Adipocyte (in vitro differentiated cells): Measurements from ENCODE around the gene MTFP1.
"Not testable (repeated sequence)": the region's sequence is repeated elsewhere in the genome, so short reads cannot be mapped to it uniquely, and the experiment has no call there.

Experiments
- DNase-seq: peaks from one replicate; pipeline ENCODE4 v3.0.0-alpha.2; 2015; ENCODE audit warnings: low read depth
- H3K27me3 ChIP-seq: replicated peaks from 2 replicates; pipeline ENCODE4 v1.7.0; 2013; ENCODE audit warnings: mild to moderate bottlenecking, low read length, moderate library complexity; ENCODE audit not compliant: control insufficient read depth, insufficient read depth
- H3K36me3 ChIP-seq: 2 replicates; pipeline ENCODE4 v1.7.0; 2013; ENCODE audit warnings: low read length, mild to moderate bottlenecking, moderate library complexity; ENCODE audit not compliant: control insufficient read depth, insufficient read depth, severe bottlenecking
- H3K4me1 ChIP-seq: 2 replicates; pipeline ENCODE4 v1.7.0; 2013; ENCODE audit warnings: mild to moderate bottlenecking, low read length, moderate library complexity; ENCODE audit not compliant: control insufficient read depth, insufficient read depth
- H3K4me3 ChIP-seq: 2 replicates; pipeline ENCODE4 v1.7.0; 2013; ENCODE audit warnings: mild to moderate bottlenecking, low read length, moderate library complexity
- H3K9ac ChIP-seq: 2 replicates; pipeline ENCODE4 v1.7.0; 2013; ENCODE audit warnings: mild to moderate bottlenecking, low read length, moderate library complexity
- H3K9me3 ChIP-seq: 2 replicates; pipeline ENCODE4 v1.7.0; 2013; ENCODE audit warnings: mild to moderate bottlenecking, low read length, moderate library complexity; ENCODE audit not compliant: control insufficient read depth

The MTFP1 gene

DNA sequence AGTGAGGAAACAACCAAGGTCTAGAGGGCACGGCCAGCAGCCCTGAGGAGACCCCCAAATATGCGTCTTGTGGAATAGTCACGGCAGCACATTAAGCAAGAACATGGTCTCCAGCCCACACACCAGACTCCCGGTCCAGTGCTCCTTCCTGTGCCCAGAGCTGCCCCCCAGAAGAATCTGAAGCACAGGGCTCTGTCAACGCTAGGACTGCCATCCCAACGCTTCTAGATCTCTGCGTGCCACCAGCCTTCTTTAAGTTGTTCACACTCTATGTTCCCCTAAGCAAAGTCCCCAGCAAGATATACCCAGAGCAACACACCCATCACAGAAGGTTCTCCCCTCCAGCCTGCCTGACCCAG lies 32.3 kb upstream of the MTFP1 start:
- no peak overlapping the region for H3K9ac ChIP-seq
- H3K36me3 ChIP-seq, result no peaks in the 10 kb centered on the region
- DNase-seq, result no peak
- no peaks in the 10 kb centered on the region for H3K27me3 ChIP-seq
- peaks cover 11% of the 10 kb centered on the region for H3K4me1 ChIP-seq
- peaks cover 5% of the 10 kb centered on the region for H3K9me3 ChIP-seq
- H3K4me3 ChIP-seq, result no peak overlapping the region

DNA sequence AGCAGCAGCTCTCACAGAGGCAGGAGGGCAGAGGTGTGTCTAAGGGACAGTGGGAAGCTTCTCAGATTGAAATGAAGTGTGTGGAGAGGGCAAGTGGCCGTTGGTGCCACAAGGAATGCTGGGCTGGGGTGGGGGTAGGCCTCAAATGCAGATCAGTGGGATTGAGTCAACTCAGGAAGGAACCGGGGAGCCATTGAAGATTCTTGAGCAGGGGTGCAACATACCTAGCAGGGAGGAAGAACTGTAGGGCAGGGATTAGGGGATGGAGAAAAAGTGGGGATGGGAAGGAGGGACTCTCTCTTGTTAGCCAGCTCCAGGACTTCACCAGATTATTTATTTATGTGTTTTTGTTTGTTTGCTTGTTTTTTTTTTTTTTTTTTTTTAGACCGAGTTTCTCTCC lies 31.7 kb upstream of the MTFP1 start:
- H3K9ac ChIP-seq, result no peak overlapping the region
- H3K27me3 ChIP-seq, result no peaks in the 10 kb centered on the region
- H3K36me3 ChIP-seq, result no peaks in the 10 kb centered on the region
- H3K4me1 ChIP-seq, result peaks cover 17% of the 10 kb centered on the region
- no peak for DNase-seq
- H3K9me3 ChIP-seq, result peaks cover 5% of the 10 kb centered on the region
- no peak overlapping the region for H3K4me3 ChIP-seq

DNA sequence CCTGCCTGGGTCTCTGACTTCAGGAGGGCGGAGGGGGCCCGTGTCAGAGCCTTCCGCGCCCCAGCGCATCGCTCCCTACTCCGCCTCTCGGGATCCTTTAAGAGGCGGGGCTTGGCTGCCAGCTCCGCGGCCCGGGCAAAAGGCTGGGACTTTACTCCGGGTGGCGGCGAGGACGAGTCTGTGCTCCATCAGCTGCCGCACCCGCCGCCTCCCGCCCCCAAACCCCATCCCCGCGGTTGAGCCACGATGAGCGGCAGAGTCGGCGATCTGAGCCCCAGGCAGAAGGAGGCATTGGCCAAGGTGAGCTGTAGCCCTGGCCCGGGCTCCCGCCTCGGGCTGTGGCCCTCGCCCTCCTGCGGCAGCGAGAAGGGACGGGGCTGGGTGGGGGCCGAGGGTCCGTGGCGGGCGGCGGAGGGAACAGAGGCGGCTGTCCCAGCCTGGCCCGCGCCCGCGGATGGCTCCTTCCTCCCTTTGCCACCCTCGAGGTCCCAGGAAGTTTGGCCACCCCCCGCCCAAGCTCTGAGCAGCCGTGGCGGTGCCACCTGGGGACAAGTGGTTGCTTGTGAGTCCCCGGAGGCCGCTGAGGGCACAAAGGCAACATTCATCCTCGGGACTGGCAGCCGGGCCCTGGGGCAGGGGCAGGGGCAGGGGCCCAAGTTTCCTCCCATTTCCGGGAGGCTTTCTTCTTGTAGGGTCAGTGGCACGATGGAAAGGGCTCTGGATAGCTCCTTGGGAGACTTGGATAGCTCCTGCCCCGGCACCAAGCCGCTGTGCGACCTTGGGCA lies 28.5 kb upstream of the MTFP1 start, which contains the start of gene SEC14L2:
Gene SEC14L2, plus strand, starts transcription at position 148 of the 785 bp plus-strand sequence. Its CDS starts 99 bp downstream, at position 247.
- H3K36me3 ChIP-seq, result no peaks in the 10 kb centered on the region
- peak within 1 kb of the TSS; percentile 75 for H3K9ac ChIP-seq
- peak; percentile 84 for DNase-seq
- no peaks in the 10 kb centered on the region for H3K9me3 ChIP-seq
- H3K4me3 ChIP-seq, result peak within 1 kb of the TSS; percentile 84
- peaks cover 35% of the 10 kb centered on the region for H3K4me1 ChIP-seq
- no peaks in the 10 kb centered on the region for H3K27me3 ChIP-seq

DNA sequence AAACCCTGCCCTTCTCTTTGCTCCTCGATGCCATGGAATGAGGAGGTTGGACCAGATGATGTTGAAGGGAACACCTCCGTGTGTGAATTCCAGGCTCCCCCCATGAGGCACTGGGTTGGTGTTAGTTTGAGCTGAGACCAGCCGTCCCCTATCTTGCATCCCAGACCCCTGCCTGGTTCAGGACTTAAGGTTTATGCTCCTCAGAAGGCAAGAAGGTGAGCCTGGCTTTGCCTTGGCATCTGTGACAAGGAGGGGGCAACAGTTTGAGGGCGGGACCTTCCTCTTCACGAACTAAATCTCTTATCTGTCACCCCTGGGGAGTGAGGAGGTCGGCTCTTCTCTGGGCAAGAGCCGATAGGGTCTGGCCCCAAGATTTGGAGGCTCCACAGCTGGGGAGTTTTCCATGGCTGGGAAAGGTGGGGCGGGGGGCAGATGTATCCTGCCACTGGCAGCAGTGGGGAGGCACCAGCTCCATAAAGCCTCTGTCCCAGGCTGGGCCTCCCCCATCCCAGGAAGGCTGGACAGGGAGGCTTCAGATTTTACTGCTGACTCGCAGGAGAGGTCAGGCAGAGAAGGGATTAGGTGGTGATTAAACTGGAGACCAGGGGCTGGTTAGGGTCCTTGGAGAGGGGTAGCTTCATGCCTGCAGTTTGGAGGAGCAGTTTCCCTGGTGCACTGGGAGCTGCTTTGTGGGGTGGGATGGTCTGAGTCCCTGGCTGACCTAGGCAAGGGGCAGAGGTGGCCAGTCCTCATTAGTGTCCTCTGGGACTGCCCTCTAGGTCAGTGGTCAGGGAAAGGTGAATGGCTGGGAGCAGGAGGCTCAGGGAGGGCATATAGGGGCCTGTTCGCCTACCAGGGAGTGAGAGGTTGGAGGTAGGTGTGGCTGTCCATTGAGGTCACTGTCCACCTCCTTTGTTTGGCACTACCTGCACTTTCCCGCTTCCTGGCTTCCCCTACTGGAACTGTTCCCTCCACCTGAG lies 27.6 kb upstream of the MTFP1 start:
- Histone ChIP-seq H3K9ac (peak overlapping the region; percentile 75), H3K27me3 (no peaks in the 10 kb centered on the region), H3K9me3 (no peaks in the 10 kb centered on the region), H3K4me1 (peaks cover 39% of the 10 kb centered on the region), H3K36me3 (no peaks in the 10 kb centered on the region), H3K4me3 (peak overlapping the region; percentile 84)
- DNase-seq, result no peak

DNA sequence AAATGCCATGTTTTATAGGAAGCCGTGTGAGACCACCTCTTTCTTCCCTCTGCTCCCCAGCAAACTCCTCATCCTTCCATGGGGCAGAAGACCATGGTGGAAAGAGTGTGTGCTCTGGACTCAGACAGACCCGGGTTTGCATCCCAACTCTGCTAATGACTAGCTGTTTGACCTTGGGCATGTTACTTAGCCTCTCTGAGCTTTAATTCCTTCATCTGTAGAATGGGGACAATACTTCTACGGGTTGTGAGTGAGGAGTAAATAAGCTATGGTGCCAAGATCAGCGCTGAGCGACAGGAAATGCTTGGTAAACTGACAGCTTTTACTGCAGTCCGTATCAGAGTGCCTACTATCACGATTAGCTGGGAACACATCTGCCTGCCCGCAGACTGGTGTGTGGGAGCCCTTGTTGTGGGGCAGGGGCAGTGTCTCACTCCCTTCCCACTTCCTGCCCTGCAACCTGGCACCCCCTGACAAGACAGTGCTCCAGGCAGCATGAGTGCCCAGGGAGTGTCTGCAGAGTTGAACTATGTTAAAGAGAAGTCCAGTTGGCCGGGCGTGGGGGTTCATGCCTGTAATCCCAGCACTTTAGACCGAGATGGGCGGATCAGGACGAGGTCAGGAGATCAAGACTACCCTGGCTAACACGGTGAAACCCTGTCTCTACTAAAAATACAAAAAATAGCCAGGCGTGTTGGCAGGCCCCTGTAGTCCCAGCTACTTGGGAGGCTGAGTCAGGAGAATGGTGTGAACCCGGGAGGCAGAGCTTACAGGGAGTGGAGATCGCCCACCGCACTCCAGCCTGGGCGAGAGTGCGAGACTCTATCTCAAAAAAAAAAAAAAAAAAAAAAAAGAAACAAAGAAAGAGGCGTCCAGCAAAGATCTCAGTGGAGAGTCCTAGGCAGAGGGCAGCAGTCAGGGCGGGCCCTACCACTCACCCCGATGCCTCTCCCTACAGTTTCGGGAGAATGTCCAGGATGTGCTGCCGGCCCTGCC lies 26.6 kb upstream of the MTFP1 start:
- Histone ChIP-seq H3K4me1 (peaks cover 39% of the 10 kb centered on the region), H3K4me3 (peak overlapping the region; percentile 84), H3K9ac (peak overlapping the region; percentile 75), H3K27me3 (no peaks in the 10 kb centered on the region), H3K36me3 (no peaks in the 10 kb centered on the region), H3K9me3 (no peaks in the 10 kb centered on the region)
- DNase-seq, result no peak

DNA sequence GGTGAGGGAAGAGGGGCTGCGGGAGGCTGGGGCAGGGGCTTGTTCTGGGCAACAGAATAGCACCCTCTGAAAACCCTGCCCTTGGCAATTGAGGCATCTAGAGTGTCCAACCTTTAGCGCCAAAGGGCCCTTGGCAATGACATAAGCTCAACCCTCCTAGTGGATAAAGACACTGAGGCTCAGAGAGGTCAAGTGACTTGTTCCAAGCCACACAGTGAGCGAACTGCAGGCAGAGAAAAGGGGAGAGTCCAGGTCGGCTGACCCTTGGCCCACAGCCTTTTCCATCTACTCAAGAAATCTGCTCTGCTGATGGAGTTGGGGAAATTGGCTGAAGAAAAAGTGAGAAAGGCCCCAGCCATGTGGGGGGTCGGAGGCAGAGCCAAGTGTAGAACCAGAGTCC lies 25.9 kb upstream of the MTFP1 start:
- DNase-seq, result no peak
- Histone ChIP-seq H3K4me3 (no peak overlapping the region), H3K9ac (peak overlapping the region; percentile 7), H3K27me3 (no peaks in the 10 kb centered on the region), H3K4me1 (peaks cover 39% of the 10 kb centered on the region), H3K36me3 (no peaks in the 10 kb centered on the region), H3K9me3 (no peaks in the 10 kb centered on the region)

DNA sequence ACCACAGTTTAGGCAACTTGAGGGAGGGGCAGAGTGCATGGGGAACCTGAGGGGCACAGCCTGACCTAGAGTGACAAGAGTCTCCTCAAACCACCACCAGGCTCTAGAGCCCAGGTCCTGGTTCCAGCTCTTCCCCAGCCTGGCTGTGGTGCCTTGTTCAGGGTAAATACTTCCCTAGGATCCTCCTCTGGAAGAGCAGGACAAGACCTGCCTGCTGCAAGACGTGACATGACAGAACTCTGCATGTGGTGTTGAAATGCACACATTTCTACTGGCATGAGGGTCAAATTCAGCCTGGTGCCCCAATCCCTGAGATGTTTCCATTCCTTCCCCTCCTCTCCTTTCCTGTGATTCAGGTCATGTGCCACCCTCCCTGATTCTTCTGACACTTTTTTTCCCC lies 25.4 kb upstream of the MTFP1 start:
- H3K9ac ChIP-seq, result peak overlapping the region; percentile 7
- no peaks in the 10 kb centered on the region for H3K27me3 ChIP-seq
- no peaks in the 10 kb centered on the region for H3K9me3 ChIP-seq
- peaks cover 39% of the 10 kb centered on the region for H3K4me1 ChIP-seq
- H3K36me3 ChIP-seq, result no peaks in the 10 kb centered on the region
- no peak for DNase-seq
- H3K4me3 ChIP-seq, result no peak overlapping the region

DNA sequence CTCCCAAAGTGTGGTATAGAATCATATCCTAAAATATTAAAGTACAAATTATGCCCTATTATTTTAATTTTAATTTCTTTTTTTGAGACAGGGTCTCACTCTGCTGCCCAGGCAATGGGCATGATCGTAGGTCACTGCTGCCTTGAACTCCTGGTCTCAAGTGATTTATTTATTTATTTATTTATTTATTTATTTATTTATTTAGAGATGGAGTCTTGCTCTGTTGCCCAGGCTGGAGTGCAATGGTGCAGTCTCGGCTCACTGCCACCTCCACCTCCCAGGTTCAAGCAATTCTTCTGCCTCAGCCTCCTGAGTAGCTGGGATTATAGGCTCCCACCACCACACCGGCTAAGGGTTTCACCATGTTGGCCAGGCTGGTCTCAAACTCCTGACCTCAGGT lies 24.5 kb upstream of the MTFP1 start:
- not testable (repeated sequence) for H3K27me3 ChIP-seq, H3K36me3 ChIP-seq, DNase-seq, H3K9me3 ChIP-seq, H3K4me3 ChIP-seq, H3K9ac ChIP-seq
- H3K4me1 ChIP-seq, result peaks cover 41% of the 10 kb centered on the region

DNA sequence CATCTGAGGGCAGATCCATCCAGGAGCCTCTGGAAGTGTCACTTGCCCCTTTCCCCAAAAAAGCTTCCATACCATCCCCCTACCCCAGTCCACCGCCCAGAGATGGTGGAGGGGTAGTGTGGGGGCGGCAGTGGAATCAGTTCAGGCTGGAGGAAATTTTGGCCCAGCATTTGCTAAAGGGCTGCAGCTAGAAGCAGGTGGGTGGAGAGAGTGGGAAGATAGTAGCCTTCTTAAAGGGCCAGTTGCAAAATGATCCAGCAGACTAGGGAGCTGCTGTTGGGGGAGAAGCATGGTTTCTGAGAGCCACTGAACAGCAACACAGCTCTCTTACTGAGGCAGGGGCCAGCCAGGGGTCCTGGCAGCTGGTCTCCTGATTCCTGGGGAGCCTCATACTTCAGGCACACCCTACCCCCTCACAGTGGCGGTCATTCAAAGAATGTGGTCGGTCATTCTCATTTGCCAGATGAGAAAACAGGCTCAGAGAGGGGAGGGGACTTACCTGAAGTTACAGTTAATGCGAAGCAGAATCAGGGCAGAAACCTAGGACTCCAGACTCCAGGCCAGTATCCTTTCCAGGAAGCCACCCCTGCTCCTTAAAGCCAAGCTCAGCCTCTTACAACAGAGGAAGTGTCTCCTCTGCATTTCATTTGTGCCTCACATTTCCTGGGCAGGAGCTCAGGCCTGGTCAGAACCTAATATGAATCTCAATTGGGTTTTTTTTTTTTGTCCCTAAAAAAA lies 23.4 kb upstream of the MTFP1 start:
- no peak for DNase-seq

DNA sequence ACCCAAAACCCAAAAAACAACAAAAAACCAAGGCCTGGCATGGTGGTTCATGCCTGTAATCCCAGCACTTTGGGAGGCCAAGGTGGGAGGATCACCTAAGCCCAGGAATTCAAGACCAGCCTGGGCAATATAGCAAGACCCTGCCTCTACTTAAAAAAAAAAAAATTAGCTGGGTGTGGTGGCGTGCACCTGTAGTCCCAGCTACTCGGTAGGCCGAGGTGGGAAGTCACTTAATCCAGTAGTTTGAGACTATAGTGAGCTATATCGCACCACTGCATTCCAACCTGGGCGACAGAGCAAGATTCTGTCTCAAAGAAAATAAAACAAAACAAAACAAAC lies 22.8 kb upstream of the MTFP1 start:
- H3K9ac ChIP-seq, H3K9me3 ChIP-seq, DNase-seq, H3K27me3 ChIP-seq, H3K4me3 ChIP-seq: not testable (repeated sequence)
- peaks cover 14% of the 10 kb centered on the region for H3K36me3 ChIP-seq
- peaks cover 41% of the 10 kb centered on the region for H3K4me1 ChIP-seq

More for the DNA sequence above, 23.4 kb upstream of the MTFP1 start:
- Histone ChIP-seq H3K27me3 (no peaks in the 10 kb centered on the region), H3K36me3 (peaks cover 9% of the 10 kb centered on the region), H3K4me1 (peaks cover 44% of the 10 kb centered on the region), H3K9me3 (no peaks in the 10 kb centered on the region), H3K4me3 (no peak overlapping the region), H3K9ac (no peak overlapping the region)
